OCI-LY1 (cell line): Measurements from ENCODE around the gene UNC5CL.

Experiments used
- EZH2 ChIP-seq: fragments of 200-600 bp; sonication (generic), shearing (Covaris generic); IDR thresholded peaks from 2 replicates; pipeline ENCODE4 v1.8.0; 2017; ENCODE audit warnings: borderline replicate concordance, mixed run types, mild to moderate bottlenecking, antibody characterized with exemption, low read length, moderate library complexity, mixed read lengths
- TF ChIP-seq, protein P1 (sequence below): fragments of 200-600 bp; sonication (generic), shearing (Covaris generic); IDR thresholded peaks from 2 replicates; pipeline ENCODE4 v1.5.1; 2017; ENCODE audit warnings: mild to moderate bottlenecking, antibody characterized with exemption, low read length, moderate library complexity, mixed read lengths

DNA sequence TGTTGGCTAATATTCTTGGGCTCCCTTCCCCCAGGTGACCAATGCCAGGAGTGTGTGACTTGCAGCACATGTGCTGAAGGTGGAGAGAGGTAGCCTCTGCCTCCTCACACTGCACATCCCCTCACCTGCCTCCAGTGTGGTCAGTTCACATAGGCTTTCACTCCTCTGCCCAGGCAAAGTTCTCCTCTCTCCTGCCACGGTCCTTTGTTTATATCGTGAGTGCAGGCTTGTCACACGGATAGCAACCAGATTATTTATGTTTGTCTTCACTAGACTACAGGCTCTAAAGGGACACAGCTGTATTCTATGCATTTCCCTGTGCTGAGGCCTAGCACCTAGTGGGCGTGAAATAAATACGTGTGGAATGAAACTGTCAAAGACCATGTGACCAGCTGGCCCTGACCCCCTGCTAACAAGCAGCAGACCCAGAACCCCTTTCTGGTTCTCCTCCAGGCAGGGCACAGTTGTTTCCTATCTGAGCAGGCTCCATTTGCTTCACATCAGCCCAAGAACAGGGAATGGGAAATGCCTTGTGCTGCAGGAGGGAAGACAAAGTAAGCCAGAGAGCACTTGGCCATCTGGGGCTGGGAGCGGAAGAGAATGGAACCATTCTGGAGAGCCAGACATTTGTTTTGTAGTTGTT lies 42.3 kb downstream of the UNC5CL start:
- TF ChIP-seq, protein P1, sequence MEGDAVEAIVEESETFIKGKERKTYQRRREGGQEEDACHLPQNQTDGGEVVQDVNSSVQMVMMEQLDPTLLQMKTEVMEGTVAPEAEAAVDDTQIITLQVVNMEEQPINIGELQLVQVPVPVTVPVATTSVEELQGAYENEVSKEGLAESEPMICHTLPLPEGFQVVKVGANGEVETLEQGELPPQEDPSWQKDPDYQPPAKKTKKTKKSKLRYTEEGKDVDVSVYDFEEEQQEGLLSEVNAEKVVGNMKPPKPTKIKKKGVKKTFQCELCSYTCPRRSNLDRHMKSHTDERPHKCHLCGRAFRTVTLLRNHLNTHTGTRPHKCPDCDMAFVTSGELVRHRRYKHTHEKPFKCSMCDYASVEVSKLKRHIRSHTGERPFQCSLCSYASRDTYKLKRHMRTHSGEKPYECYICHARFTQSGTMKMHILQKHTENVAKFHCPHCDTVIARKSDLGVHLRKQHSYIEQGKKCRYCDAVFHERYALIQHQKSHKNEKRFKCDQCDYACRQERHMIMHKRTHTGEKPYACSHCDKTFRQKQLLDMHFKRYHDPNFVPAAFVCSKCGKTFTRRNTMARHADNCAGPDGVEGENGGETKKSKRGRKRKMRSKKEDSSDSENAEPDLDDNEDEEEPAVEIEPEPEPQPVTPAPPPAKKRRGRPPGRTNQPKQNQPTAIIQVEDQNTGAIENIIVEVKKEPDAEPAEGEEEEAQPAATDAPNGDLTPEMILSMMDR = no peak
- no peak for TF ChIP-seq EZH2
